RWPE1 (cell line): ENCODE results near the gene ANO4.
"Not testable (repeated sequence)": the region's sequence is repeated elsewhere in the genome, so short reads cannot be mapped to it uniquely, and the experiment has no call there.

Experiments
- CTCF ChIA-PET: fragments of 350-600 bp; sonication (Branson Sonifier 250); formaldehyde crosslinking; extraction: SDS; loops from one replicate; lab custom pipeline; 2021; lab: Yijun Ruan, JAX
- POLR2A ChIA-PET: fragments of 400-600 bp; formaldehyde crosslinking; extraction: SDS; loops from one replicate; lab custom pipeline; 2020; ENCODE audit warnings: antibody characterized with exemption; ENCODE audit not compliant: low non-redundant PET; lab: Yijun Ruan, JAX
- DNase-seq: peaks from one replicate; pipeline ENCODE4 v3.0.0; 2012; ENCODE audit warnings: low spot score
- H3K27ac ChIP-seq: fragments of 450-650 bp; 2 replicates; pipeline ENCODE4 v1.5.1; 2017
- TF ChIP-seq, protein P1 (sequence below): fragments of 450-650 bp; conservative IDR thresholded peaks from 2 replicates; pipeline ENCODE4 v1.5.1; 2017; ENCODE audit warnings: low read depth, mild to moderate bottlenecking

The ANO4 gene

DNA sequence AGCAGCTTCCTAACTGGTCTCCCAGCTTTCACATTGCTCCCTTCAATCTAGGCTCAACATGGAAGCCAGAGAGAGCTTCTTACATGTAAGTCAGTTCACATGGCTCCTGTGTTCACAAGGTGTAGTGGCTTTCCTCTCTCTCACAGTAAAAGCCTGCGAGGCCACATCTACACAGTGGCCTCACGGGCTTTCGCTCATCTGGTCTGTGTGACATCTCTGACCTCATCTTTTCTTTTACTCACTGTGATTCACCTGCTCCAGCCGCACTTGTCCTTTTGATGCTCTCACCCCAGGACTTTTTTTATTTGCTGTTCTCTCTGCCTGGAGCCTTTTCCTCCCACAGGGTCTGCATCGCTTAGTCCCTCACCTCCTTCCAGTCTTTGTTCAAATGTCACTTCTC, 293.3 kb downstream of the ANO4 start:
- ChIA-PET POLR2A (no interaction called here), CTCF (interaction anchor here (0.7 kb wide), 1 partner anchor 752 kb away, joined by 3 read pairs; no protein-coding TSS in a partner anchor)
- TF ChIP-seq, protein P1, sequence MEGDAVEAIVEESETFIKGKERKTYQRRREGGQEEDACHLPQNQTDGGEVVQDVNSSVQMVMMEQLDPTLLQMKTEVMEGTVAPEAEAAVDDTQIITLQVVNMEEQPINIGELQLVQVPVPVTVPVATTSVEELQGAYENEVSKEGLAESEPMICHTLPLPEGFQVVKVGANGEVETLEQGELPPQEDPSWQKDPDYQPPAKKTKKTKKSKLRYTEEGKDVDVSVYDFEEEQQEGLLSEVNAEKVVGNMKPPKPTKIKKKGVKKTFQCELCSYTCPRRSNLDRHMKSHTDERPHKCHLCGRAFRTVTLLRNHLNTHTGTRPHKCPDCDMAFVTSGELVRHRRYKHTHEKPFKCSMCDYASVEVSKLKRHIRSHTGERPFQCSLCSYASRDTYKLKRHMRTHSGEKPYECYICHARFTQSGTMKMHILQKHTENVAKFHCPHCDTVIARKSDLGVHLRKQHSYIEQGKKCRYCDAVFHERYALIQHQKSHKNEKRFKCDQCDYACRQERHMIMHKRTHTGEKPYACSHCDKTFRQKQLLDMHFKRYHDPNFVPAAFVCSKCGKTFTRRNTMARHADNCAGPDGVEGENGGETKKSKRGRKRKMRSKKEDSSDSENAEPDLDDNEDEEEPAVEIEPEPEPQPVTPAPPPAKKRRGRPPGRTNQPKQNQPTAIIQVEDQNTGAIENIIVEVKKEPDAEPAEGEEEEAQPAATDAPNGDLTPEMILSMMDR: no peak
- H3K27ac ChIP-seq: no peak overlapping the region
- DNase-seq: no peak

GRCh38 chr12:101089271-101089670, 294.7 kb downstream of the ANO4 start:
- DNase-seq: no peak
- no peak overlapping the region for H3K27ac ChIP-seq
- ChIA-PET CTCF (no interaction called here), POLR2A (no interaction called here)
- TF ChIP-seq, protein P1: no peak

GRCh38 chr12:101090222-101090621, 295.6 kb downstream of the ANO4 start:
- CTCF ChIA-PET, POLR2A ChIA-PET, H3K27ac ChIP-seq, DNase-seq: not testable (repeated sequence)

- ChIA-PET POLR2A (no interaction called here), CTCF (no interaction called here)
- H3K27ac ChIP-seq: no peak overlapping the region
- no peak for DNase-seq
- TF ChIP-seq, protein P1: no peak
These were observed 303.4 kb downstream of the ANO4 start for GRCh38 chr12:101097829-101098580.

DNA sequence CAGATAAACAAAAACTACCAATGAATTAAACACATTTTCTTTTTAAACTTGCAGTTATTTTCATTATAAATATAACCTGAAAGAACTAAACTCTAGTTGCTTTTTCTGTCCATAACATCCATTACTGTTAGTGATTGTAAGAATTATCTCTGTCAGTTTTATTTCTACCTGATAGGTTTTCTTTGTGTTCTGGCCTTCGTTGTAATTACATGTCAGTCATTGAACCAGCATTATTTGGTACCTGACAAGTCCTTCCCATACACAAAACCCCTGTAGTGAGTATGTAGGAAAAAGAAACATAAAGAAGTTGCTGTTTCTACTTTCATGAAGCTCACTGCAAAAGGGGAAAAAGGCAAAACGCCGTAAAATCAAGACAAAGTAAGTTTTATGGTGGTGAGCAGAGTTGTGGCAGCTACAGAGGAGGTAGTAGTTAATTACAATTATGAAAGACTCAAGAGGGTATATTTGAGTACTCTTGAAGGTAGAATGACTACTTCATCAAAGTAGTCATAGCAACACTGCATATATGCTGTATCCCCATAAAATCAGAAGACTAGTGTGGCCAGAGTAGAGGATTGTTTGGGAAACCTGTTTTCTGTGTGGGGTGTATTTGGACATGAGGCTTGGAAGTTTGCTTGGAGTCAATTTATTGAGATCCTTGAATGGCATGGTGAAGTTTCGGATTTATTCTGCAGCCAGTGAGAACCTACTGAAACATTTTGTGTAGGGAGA, 312.6 kb downstream of the ANO4 start:
- H3K27ac ChIP-seq: no peak overlapping the region
- ChIA-PET POLR2A (no interaction called here), CTCF (no interaction called here)
- TF ChIP-seq, protein P1: no peak
- DNase-seq: no peak

DNA sequence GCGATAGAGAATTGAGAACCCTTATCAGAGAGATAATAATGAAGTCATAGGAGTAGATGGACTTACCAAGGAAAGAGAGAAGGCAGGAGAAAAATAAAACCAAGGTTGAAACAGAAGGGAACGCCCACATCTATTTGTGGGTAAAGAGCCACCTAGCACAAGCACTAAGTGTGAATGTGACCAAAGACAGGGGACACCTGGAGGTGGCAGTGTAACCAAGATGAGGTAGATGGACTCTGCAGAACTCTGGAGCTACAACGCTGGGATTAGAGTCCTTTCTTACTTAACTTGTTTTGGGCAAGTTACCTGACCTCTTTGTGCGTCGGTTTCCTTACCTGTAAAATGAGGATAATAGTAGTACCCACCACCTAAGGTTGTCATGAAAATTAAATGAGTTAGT, 313.6 kb downstream of the ANO4 start:
- no peak overlapping the region for H3K27ac ChIP-seq
- no peak for DNase-seq
- POLR2A ChIA-PET: no interaction called here
- CTCF ChIA-PET: no interaction called here
- TF ChIP-seq, protein P1: no peak

DNA sequence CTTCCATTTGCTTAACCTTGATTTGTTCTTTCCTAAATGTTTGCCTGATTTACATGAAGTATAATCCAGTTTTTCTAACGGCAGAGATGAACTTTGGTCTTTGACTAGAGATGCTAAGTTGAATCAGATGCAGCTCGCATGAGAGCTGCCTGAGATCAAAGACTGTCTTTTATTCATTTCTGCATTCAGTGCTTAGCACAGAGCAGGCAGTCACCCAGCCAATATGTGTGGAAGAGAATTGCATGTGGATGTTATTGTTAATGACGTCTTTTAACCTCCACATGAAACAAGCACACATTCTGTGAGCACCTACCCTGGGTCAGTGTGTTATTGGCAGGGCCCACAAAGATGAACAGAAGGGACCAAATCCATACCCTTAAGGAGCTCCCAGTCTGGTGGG, 316.3 kb downstream of the ANO4 start:
- no peak overlapping the region for H3K27ac ChIP-seq
- no peak for DNase-seq
- TF ChIP-seq, protein P1: no peak
- POLR2A ChIA-PET: no interaction called here
- CTCF ChIA-PET: interaction anchor here (0.6 kb wide), 1 partner anchor 237 kb away, joined by 3 read pairs; no protein-coding TSS in a partner anchor
